ENCODE results near the gene TFCP2L1. TPM values are rescaled to one million over a fixed set of nuclear protein-coding genes. Genes with fewer than 3 reads are reported as not detected.

TFCP2L1 gene
- total RNA-seq, 1 donor from 2014 or later = 0.54 TPM

DNA sequence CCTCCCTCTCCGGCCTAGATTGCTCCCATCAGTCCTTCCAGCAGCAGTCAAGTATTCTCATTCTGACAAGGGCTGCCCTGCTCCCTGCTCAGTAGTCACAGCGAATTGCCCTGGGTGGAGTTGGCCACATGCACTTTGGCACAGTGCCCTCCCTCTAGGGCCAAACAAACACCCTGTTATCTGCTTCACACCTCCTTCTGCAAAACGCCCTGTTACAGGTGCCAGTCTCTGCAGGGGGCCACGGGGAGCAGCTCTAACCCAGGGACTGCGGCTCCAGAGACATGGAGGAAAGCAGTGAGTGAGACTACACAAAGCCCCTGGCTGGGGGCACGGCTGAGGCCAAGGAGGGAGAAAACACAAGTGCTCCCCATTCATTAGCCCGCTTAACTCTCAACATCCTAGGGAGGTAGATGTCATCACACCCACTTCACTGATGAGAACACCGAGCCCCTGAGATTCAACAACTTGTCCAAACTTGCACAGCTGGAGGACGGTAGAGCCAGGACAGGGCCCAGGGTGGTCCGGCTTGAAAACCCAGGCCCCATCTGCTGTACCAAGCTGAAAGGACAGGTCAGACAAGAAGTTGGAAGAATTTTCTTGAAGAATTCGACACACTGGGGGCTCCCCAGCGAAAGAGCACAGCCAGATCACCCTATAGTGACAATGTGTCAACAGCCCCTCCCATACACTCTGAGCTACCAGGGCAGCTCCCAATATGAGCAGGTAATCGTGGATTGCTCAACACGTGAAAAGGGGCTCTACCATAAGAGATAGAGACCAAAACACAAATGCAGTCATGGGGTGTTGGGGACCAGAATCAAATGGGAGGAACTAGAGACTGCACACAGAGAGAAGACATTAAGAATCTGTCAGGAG is 8.7 kb upstream of the TFCP2L1 start:
- Mint-ChIP-seq H3K27ac (no peak overlapping the region), H3K9me3 (no peaks in the 10 kb centered on the region), H3K4me1 (no peaks in the 10 kb centered on the region), H3K27me3 (ENCODE audit: low read depth) (peaks cover 24% of the 10 kb centered on the region), H3K36me3 (no peaks in the 10 kb centered on the region), H3K4me3 (no peak overlapping the region)
- TF ChIP-seq, protein P1, sequence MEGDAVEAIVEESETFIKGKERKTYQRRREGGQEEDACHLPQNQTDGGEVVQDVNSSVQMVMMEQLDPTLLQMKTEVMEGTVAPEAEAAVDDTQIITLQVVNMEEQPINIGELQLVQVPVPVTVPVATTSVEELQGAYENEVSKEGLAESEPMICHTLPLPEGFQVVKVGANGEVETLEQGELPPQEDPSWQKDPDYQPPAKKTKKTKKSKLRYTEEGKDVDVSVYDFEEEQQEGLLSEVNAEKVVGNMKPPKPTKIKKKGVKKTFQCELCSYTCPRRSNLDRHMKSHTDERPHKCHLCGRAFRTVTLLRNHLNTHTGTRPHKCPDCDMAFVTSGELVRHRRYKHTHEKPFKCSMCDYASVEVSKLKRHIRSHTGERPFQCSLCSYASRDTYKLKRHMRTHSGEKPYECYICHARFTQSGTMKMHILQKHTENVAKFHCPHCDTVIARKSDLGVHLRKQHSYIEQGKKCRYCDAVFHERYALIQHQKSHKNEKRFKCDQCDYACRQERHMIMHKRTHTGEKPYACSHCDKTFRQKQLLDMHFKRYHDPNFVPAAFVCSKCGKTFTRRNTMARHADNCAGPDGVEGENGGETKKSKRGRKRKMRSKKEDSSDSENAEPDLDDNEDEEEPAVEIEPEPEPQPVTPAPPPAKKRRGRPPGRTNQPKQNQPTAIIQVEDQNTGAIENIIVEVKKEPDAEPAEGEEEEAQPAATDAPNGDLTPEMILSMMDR (IDR thresholded peaks at IDR 0.05; ENCODE audit: unreplicated experiment) = no peak
- DNase-seq (ENCODE audit: low spot score in 2 of 2, unreplicated experiment in 2 of 2) = no peak

DNA sequence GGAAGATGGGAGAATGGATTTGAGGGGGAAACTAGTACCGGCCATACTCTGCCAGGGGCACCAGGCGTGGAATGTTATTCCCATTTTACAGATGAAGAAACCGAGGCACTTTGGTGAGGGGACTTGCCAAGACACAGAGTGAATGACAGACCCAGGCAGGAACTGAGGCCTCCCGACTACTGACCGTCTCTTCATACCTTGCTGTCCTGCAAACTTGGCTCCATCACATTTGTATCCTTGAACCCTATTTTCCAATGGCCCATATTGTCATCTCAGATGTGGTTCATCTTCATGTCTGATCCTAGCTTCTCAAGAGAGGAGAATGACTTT is 6.2 kb upstream of the TFCP2L1 start:
- TF ChIP-seq, protein P1 (IDR thresholded peaks at IDR 0.05; ENCODE audit: unreplicated experiment) = no peak
- no peak overlapping the region for H3K4me3 Mint-ChIP-seq
- H3K36me3 Mint-ChIP-seq = no peaks in the 10 kb centered on the region
- H3K27ac Mint-ChIP-seq = no peak overlapping the region
- H3K27me3 Mint-ChIP-seq (ENCODE audit: low read depth) = peaks cover 32% of the 10 kb centered on the region
- DNase-seq (ENCODE audit: low spot score in 2 of 2, unreplicated experiment in 2 of 2) = no peak
- no peaks in the 10 kb centered on the region for H3K9me3 Mint-ChIP-seq
- no peaks in the 10 kb centered on the region for H3K4me1 Mint-ChIP-seq

DNA sequence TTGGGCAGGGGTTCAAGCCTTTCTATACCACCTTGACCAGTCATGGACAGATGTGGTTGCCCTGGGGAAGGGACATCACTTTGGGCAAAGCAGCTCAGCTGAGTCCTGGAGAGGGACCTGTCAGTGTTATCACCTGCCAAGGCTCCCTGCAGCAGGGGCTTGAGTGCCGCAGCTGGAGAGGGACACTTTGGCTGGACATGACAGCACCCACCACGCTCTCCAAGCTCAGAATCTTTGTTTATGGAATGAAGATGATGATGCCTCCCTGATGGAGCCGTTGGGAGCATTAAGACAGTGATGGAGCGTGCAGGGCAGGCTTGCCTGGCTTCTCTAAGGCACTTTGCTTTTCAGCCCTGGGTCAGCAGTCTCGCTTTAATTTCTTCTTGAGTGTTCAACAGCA is 4.3 kb upstream of the TFCP2L1 start:
- no peak for DNase-seq (ENCODE audit: low spot score in 2 of 2, unreplicated experiment in 2 of 2)
- Mint-ChIP-seq H3K27me3 (ENCODE audit: low read depth) (peaks cover 40% of the 10 kb centered on the region), H3K27ac (no peak overlapping the region), H3K9me3 (no peaks in the 10 kb centered on the region), H3K4me3 (no peak overlapping the region), H3K4me1 (peaks cover 3% of the 10 kb centered on the region), H3K36me3 (no peaks in the 10 kb centered on the region)
- TF ChIP-seq, protein P1 (IDR thresholded peaks at IDR 0.05; ENCODE audit: unreplicated experiment) = no peak

DNA sequence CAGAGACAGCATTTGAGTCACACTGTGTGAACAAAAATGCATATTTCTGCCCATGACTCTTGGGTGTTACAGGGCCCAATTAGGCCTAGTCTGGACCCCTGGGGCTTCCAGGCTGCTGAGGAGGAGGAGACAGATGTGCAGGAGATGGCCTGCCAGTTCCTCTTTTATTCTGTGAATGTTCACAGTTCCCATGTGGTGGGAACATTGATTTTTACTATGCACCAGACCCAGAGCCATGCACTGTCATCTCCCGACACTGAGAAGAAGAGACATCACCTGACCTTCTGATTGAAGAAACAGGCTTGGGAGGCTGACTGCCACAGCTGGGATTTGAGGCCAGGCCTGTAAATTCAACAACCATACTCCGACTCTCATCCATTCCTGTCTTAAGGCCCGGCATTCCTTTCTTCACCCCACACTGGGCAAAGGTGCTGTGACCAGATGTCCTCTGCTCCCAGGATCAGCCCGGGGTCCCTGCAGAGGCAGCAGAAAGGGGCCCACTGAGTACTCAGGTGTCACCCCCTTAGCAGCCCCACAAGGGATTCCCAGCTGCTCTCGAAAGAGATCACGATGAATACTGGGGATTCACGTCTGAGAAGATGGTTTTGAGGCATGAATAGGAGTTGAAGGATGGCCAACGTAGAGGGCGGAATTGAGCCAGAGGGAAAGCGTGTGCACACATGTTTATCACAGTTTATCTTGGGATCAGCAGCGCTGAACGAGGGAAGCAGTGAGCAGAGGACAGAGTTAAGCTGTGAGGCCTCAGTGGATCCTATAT is 3.6 kb upstream of the TFCP2L1 start:
- DNase-seq (ENCODE audit: low spot score in 2 of 2, unreplicated experiment in 2 of 2) = no peak
- TF ChIP-seq, protein P1 (IDR thresholded peaks at IDR 0.05; ENCODE audit: unreplicated experiment) = no peak

DNA sequence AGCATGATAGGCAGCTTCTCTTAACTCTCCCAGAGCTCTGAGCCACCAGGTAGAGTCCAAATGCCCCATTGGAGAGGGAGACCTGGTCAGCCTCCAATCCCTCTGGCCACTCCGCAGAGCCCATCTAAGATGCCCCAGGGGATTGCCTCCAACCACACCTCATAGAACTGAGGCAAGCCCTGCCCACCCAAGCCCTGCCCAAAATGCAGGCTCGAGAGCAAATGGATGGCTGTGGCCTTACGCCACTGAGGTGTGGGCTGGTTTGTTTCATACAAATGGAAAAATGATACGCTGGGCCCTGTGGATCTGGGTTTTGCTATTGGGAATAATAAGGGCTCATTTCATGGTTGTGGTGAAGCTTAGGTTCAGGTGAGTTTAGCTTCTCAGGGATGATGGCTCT is 3.0 kb upstream of the TFCP2L1 start:
- Mint-ChIP-seq H3K9me3 (no peaks in the 10 kb centered on the region), H3K27ac (no peak overlapping the region), H3K4me1 (peaks cover 6% of the 10 kb centered on the region), H3K27me3 (ENCODE audit: low read depth) (peaks cover 50% of the 10 kb centered on the region), H3K4me3 (no peak overlapping the region), H3K36me3 (no peaks in the 10 kb centered on the region)
- TF ChIP-seq, protein P1 (IDR thresholded peaks at IDR 0.05; ENCODE audit: unreplicated experiment) = no peak
- no peak for DNase-seq (ENCODE audit: low spot score in 2 of 2, unreplicated experiment in 2 of 2)

More for the DNA sequence above, 3.6 kb upstream of the TFCP2L1 start:
- H3K9me3 Mint-ChIP-seq = no peaks in the 10 kb centered on the region
- no peak overlapping the region for H3K27ac Mint-ChIP-seq
- peaks cover 43% of the 10 kb centered on the region for H3K27me3 Mint-ChIP-seq (ENCODE audit: low read depth)
- no peaks in the 10 kb centered on the region for H3K36me3 Mint-ChIP-seq
- no peak overlapping the region for H3K4me3 Mint-ChIP-seq
- H3K4me1 Mint-ChIP-seq = peaks cover 6% of the 10 kb centered on the region

All from mesothelial cell of epicardium (in vitro differentiated cells).